PFSK-1 (cell line): ENCODE data around the gene PPL. TPM values are rescaled to one million over a fixed set of nuclear protein-coding genes. Genes with fewer than 3 reads are reported as not detected.

Experiments used
- FOXP2 ChIP-seq: optimal IDR thresholded peaks from 2 replicates; pipeline ENCODE3; 2011; ENCODE audit warnings: borderline replicate concordance, control low read depth, inconsistent platforms; ENCODE audit not compliant: insufficient read depth; ENCODE audit errors: extremely low read length, extremely low read depth
- POLR2AphosphoS5 ChIP-seq: IDR thresholded peaks from 2 replicates; pipeline ENCODE4 v1.6.1; 2012; ENCODE audit warnings: low read depth, mild to moderate bottlenecking, control low read depth, low read length, moderate library complexity
- REST ChIP-seq, 2 experiments: IDR thresholded peaks; 2 replicates each; pipeline versions ENCODE4 v1.6.1 to v1.8.0; 2011 to 2012; ENCODE audit warnings: low read depth in 2 of 2, low read length in 2 of 2, control low read depth in 1 of 2, inconsistent platforms in 1 of 2, mild to moderate bottlenecking in 1 of 2, moderate library complexity in 1 of 2; ENCODE audit not compliant: insufficient read depth in 1 of 2
- SIN3A ChIP-seq: IDR thresholded peaks from 2 replicates; pipeline ENCODE4 v1.6.1; 2012; ENCODE audit warnings: mild to moderate bottlenecking, low read length, moderate library complexity, borderline replicate concordance; ENCODE audit not compliant: insufficient read depth
- TAF1 ChIP-seq: IDR thresholded peaks from 2 replicates; pipeline ENCODE4 v1.6.1; 2012; ENCODE audit warnings: low read length, control low read depth, borderline replicate concordance; ENCODE audit not compliant: insufficient read depth
- polyA plus RNA-seq: library from polyadenylated mRNA; unstranded; fragments of >200 nt; gene quantifications from one replicate; pipeline ENCODE4 v1.2.1, GENCODE V29; 2012; ENCODE audit warnings: low read depth, missing spikeins; ENCODE audit not compliant: insufficient read length

Gene PPL
- polyA plus RNA-seq: 0.15 TPM

GRCh38 chr16:4936991-4937781, at the start of gene PPL:
PPL (minus strand) TSS chr16:4937148; CDS start chr16:4937045, 103 bp downstream.
- TF ChIP-seq POLR2AphosphoS5: no peak
- TF ChIP-seq REST (IDR thresholded peaks at IDR 0.05; ENCODE audit: insufficient read depth in 1 of 2, low read depth in 2 of 2, low read length in 2 of 2): no peak
- TF ChIP-seq SIN3A: no peak
- TF ChIP-seq FOXP2: no peak
- no peak for TF ChIP-seq TAF1

GRCh38 chr16:4984174-4984990, 47.4 kb upstream of the PPL start:
- TF ChIP-seq REST (IDR thresholded peaks at IDR 0.05; ENCODE audit: insufficient read depth in 1 of 2, low read depth in 2 of 2, low read length in 2 of 2) (no peak), POLR2AphosphoS5 (no peak), TAF1 (no peak), SIN3A (no peak), FOXP2 (no peak)

GRCh38 chr16:4982056-4982867, 45.3 kb upstream of the PPL start:
- TF ChIP-seq SIN3A (no peak), FOXP2 (no peak), TAF1 (no peak), REST (IDR thresholded peaks at IDR 0.05; ENCODE audit: insufficient read depth in 1 of 2, low read depth in 2 of 2, low read length in 2 of 2) (no peak), POLR2AphosphoS5 (no peak)

GRCh38 chr16:4981473-4981872, 44.5 kb upstream of the PPL start:
- TF ChIP-seq REST (IDR thresholded peaks at IDR 0.05; ENCODE audit: insufficient read depth in 1 of 2, low read depth in 2 of 2, low read length in 2 of 2) (no peak), FOXP2 (no peak), SIN3A (no peak), POLR2AphosphoS5 (no peak), TAF1 (no peak)
